Stimulated activated CD4-positive, alpha-beta T cell treated with anti-CD3 and anti-CD28 coated beads, Interleukin-2, amount 100 ng/mL, for 24 hours (primary cell): ENCODE measurements around the gene RGL3.
"Not testable (repeated sequence)": the region's sequence is repeated elsewhere in the genome, so short reads cannot be mapped to it uniquely, and the experiment has no call there.

Source experiments
- DNase-seq, 2 donors: peaks; one replicate each; pipeline ENCODE4 v3.0.0-alpha.2; 2020

The RGL3 gene

GRCh38 chr19:11448923-11449554, 29.9 kb upstream of the RGL3 start:
- no peak for DNase-seq

GRCh38 chr19:11448410-11448809, 29.3 kb upstream of the RGL3 start:
- DNase-seq = no peak

- DNase-seq = no peak
Observed at GRCh38 chr19:11447347-11448262, 28.5 kb upstream of the RGL3 start.

- DNase-seq = peak; percentile 48 to 56
Observed at GRCh38 chr19:11446652-11447301, 27.7 kb upstream of the RGL3 start.

GRCh38 chr19:11446271-11446651, 27.1 kb upstream of the RGL3 start:
- DNase-seq = no peak

GRCh38 chr19:11445141-11445540, 26.0 kb upstream of the RGL3 start:
- DNase-seq = no peak

GRCh38 chr19:11444059-11444458, 24.9 kb upstream of the RGL3 start:
- no peak for DNase-seq

- no peak for DNase-seq
Observed at GRCh38 chr19:11437955-11438354, 18.8 kb upstream of the RGL3 start.

- DNase-seq = peak; percentile 27 to 35
Observed at GRCh38 chr19:11435833-11436313, 16.8 kb upstream of the RGL3 start.

- DNase-seq = peak; percentile 99
Observed at GRCh38 chr19:11435057-11435832, 16.1 kb upstream of the RGL3 start, which contains the start of the genes ODAD3 and PRKCSH. Gene ODAD3 (minus strand): TSS chr19:11435121. CDS start chr19:11435016, 105 bp downstream. Gene PRKCSH (plus strand): TSS chr19:11435635. CDS start chr19:11436118, 483 bp downstream.

- DNase-seq = peak in 1 of 2 donors; percentile 19
Observed at GRCh38 chr19:11434703-11435056, 15.6 kb upstream of the RGL3 start.

- not testable (repeated sequence) for DNase-seq
Observed at GRCh38 chr19:11433526-11433925, 14.4 kb upstream of the RGL3 start.

GRCh38 chr19:11426656-11427055, 7.5 kb upstream of the RGL3 start:
- DNase-seq = no peak

GRCh38 chr19:11425719-11426457, 6.8 kb upstream of the RGL3 start:
- peak in 1 of 2 donors; percentile 27 for DNase-seq

GRCh38 chr19:11423791-11424181, 4.7 kb upstream of the RGL3 start:
- no peak for DNase-seq

GRCh38 chr19:11423164-11423790, 4.2 kb upstream of the RGL3 start:
- DNase-seq = no peak

- peak; percentile 62 to 79 for DNase-seq
Observed at GRCh38 chr19:11422163-11423065, 3.3 kb upstream of the RGL3 start.

- peak; percentile 47 to 58 for DNase-seq
Observed at GRCh38 chr19:11421371-11422098, 2.4 kb upstream of the RGL3 start.
